Esophagus squamous epithelium (tissue), 5 donors: Measurements from ENCODE around the gene TCP11. TPM values are rescaled to one million over a fixed set of nuclear protein-coding genes. Genes with fewer than 3 reads are reported as not detected.

ENCODE experiments used
- DNase-seq: peaks from one replicate; lab custom pipeline; 2025; lab: John Stamatoyannopoulos, UW
- H3K27ac ChIP-seq, 4 donors: fragments of 200-600 bp; sonication (generic); one replicate each; pipeline ENCODE4 v1.5.1; 2016 to 2019; ENCODE audit warnings: mild to moderate bottlenecking in 1 of 4
- H3K27me3 ChIP-seq, 4 donors: fragments of 200-600 bp; sonication (generic); 1 replicate in 3 of 4; 2 replicates in 1 of 4; pipeline versions ENCODE4 v1.5.1 to v1.6.0; 2017 to 2021; ENCODE audit warnings: antibody characterized with exemption in 1 of 4
- H3K36me3 ChIP-seq, 3 donors: fragments of 200-600 bp; sonication (generic); one replicate each; pipeline ENCODE4 v1.5.1; 2016 to 2019
- H3K4me1 ChIP-seq, 3 donors: fragments of 200-600 bp; sonication (generic); one replicate each; pipeline ENCODE4 v1.5.1; 2017 to 2019
- H3K4me3 ChIP-seq, 4 donors: fragments of 200-600 bp; sonication (generic); 1 replicate in 3 of 4; 2 replicates in 1 of 4; pipeline ENCODE4 v1.5.1; 2016 to 2019; ENCODE audit warnings: mild to moderate bottlenecking in 2 of 4, moderate library complexity in 1 of 4
- H3K9me3 ChIP-seq, 3 donors: fragments of 200-600 bp; sonication (generic); one replicate each; pipeline ENCODE4 v1.5.1; 2016 to 2019
- CTCF ChIP-seq, 6 experiments: fragments of 450-650 bp in 4 of 6; fragments of 200-600 bp in 2 of 6; sonication (generic) in 2 of 6; IDR thresholded peaks; one replicate each; pipeline ENCODE4 v1.5.1; 2016 to 2019; ENCODE audit warnings: antibody characterized with exemption in 6 of 6, mild to moderate bottlenecking in 4 of 6, moderate library complexity in 4 of 6
- POLR2A ChIP-seq, 4 donors: fragments of 450-650 bp; IDR thresholded peaks; one replicate each; pipeline ENCODE4 v1.6.1; 2017; ENCODE audit warnings: antibody characterized with exemption in 4 of 4, mild to moderate bottlenecking in 4 of 4, moderate library complexity in 3 of 4
- WGBS, 2 donors: methylation state at CpG; one replicate each; pipeline ENCODE4 v1.1.5; 2018; 5-methylcytosine and 5-hydroxymethylcytosine counted together
- intact Hi-C: fragments of 100-400 bp; cut with DNase I; formaldehyde crosslinking; loops from one replicate; pipeline ENCODE4 v1.15.0; 2022
- total RNA-seq, 4 donors: library from RNA; depleted of rRNA; stranded (reverse); fragments of >200 nt; gene quantifications; one replicate each; pipeline ENCODE4 v1.1.0, GENCODE V29; 2016
- donor health status: DM: yes; HTN: yes; CAD: no.

Gene TCP11
- total RNA-seq, 4 donors from 2014 or later, result 0.64 TPM; not detected in 3

GRCh38 chr6:35073211-35073610 is 67.9 kb downstream of the TCP11 start:
- no peak for TF ChIP-seq POLR2A (IDR thresholded peaks at IDR 0.05)
- no peak for TF ChIP-seq CTCF (IDR thresholded peaks at IDR 0.05)
- H3K27me3 ChIP-seq, result no peaks in the 10 kb centered on the region
- intact Hi-C loops, result no loop called here
- 85 to 90% methylated on average over 5 of the region's 10 CpGs for WGBS, 2 donors
- no peak overlapping the region for H3K27ac ChIP-seq
- H3K36me3 ChIP-seq, result peaks cover 2 to 85% (median 5%) of the 10 kb centered on the region in 3 donors
- peaks cover 10 to 32% (median 11%) of the 10 kb centered on the region in 3 donors for H3K4me1 ChIP-seq
- H3K9me3 ChIP-seq, result no peaks in the 10 kb centered on the region
- no peak overlapping the region for H3K4me3 ChIP-seq
- no peak for DNase-seq

- Histone ChIP-seq H3K36me3 (peaks cover 0 to 80% (median 0%) of the 10 kb centered on the region in 3 donors), H3K27me3 (no peaks in the 10 kb centered on the region), H3K4me3 (no peak overlapping the region), H3K9me3 (no peaks in the 10 kb centered on the region), H3K27ac (no peak overlapping the region), H3K4me1 (peaks cover 8 to 29% (median 10%) of the 10 kb centered on the region in 3 donors)
- TF ChIP-seq POLR2A (IDR thresholded peaks at IDR 0.05) (no peak), CTCF (IDR thresholded peaks at IDR 0.05) (no peak)
- intact Hi-C loops, result no loop called here
- 91% methylated on average over 5 to 8 of the region's 9 CpGs for WGBS, 2 donors
- no peak for DNase-seq
Observed at GRCh38 chr6:35072698-35073055, 68.5 kb downstream of the TCP11 start.

- H3K9me3 ChIP-seq, result no peaks in the 10 kb centered on the region
- H3K4me1 ChIP-seq, result peaks cover 6 to 24% (median 9%) of the 10 kb centered on the region in 3 donors
- DNase-seq, result no peak
- H3K36me3 ChIP-seq, result peaks cover 0 to 78% (median 0%) of the 10 kb centered on the region in 3 donors
- intact Hi-C loops, result no loop called here
- 60 to 70% methylated on average over 8 to 13 of the region's 15 CpGs for WGBS, 2 donors
- no peak overlapping the region for H3K27ac ChIP-seq
- H3K27me3 ChIP-seq, result no peaks in the 10 kb centered on the region
- H3K4me3 ChIP-seq, result no peak overlapping the region
- TF ChIP-seq POLR2A (IDR thresholded peaks at IDR 0.05) (no peak), CTCF (IDR thresholded peaks at IDR 0.05) (no peak)
Observed at GRCh38 chr6:35072051-35072697, 69.0 kb downstream of the TCP11 start.

DNA sequence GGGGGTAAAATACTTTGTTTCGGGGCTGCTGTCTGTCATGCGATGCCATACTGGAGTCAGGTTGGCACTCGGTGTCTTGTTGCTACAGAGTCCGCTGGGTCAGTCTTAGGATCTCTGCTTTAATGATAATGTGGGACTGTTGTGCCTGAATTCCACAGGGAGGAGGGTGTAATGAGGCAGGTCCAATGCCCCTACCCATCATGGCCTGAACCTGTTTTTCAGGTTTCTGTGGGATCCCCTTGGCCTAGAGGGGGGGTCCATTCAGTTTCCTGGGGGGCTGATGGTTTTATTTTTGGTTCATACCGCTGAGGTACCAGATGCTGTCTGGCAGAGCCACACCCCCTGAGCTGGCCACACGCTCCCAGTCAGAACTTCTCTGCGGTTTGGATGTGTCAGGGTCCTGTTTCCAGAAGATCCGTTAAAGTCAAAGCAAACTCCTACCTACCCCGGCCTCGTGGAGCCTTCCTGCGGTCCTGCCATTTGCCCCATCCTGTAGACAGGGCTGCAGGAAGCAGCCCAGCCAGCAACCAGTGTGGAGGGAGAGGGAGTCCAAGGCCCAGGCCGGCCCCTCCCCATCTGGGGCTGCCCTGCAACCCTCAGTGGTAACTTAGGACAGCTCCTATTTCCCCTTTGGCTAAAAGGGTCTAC is 69.7 kb downstream of the TCP11 start:
- Histone ChIP-seq H3K36me3 (peaks cover 0 to 80% (median 0%) of the 10 kb centered on the region in 3 donors), H3K4me1 (peaks cover 2 to 17% (median 3%) of the 10 kb centered on the region in 3 donors), H3K4me3 (no peak overlapping the region), H3K9me3 (no peaks in the 10 kb centered on the region), H3K27me3 (no peaks in the 10 kb centered on the region), H3K27ac (no peak overlapping the region)
- DNase-seq, result no peak
- intact Hi-C loops, result no loop called here
- no peak for TF ChIP-seq CTCF (IDR thresholded peaks at IDR 0.05)
- no peak for TF ChIP-seq POLR2A (IDR thresholded peaks at IDR 0.05)
- WGBS, 2 donors, result 83 to 95% methylated on average over 4 to 11 of the region's 12 CpGs

- H3K27me3 ChIP-seq, result no peaks in the 10 kb centered on the region
- peaks cover 0 to 83% (median 7%) of the 10 kb centered on the region in 3 donors for H3K36me3 ChIP-seq
Observed at GRCh38 chr6:35070111-35070510, 71.0 kb downstream of the TCP11 start.

More at GRCh38 chr6:35070111-35070510, 71.0 kb downstream of the TCP11 start:
- WGBS, 2 donors, result 89 to 93% methylated on average over 2 of the region's 2 CpGs
- H3K4me1 ChIP-seq, result peaks cover 0 to 16% (median 0%) of the 10 kb centered on the region in 3 donors
- no peaks in the 10 kb centered on the region for H3K9me3 ChIP-seq
- no peak overlapping the region for H3K27ac ChIP-seq
- TF ChIP-seq POLR2A (IDR thresholded peaks at IDR 0.05), result no peak
- no peak for TF ChIP-seq CTCF (IDR thresholded peaks at IDR 0.05)
- no peak overlapping the region for H3K4me3 ChIP-seq
- no peak for DNase-seq
- intact Hi-C loops, result no loop called here
